DMS153 (cell line): ENCODE measurements around the gene SPIN1.
"Not testable (repeated sequence)": the region's sequence is repeated elsewhere in the genome, so short reads cannot be mapped to it uniquely, and the experiment has no call there.

Experiments used
- DNase-seq: peaks from one replicate; lab custom pipeline; 2025; lab: John Stamatoyannopoulos, UW

SPIN1 gene

GRCh38 chr9:88388203-88388885 lies at the start of gene SPIN1:
SPIN1 (plus strand) TSS chr9:88388444; CDS start chr9:88426540, 38,096 bp downstream.
- DNase-seq: peak; percentile 56

GRCh38 chr9:88339317-88339716 lies 48.9 kb upstream of the SPIN1 start:
- DNase-seq: no peak

- DNase-seq: no peak
Observed at GRCh38 chr9:88342246-88342645, 46.0 kb upstream of the SPIN1 start.

- no peak for DNase-seq
Observed at GRCh38 chr9:88344013-88344412, 44.2 kb upstream of the SPIN1 start.

GRCh38 chr9:88350354-88350753 lies 37.9 kb upstream of the SPIN1 start:
- DNase-seq: not testable (repeated sequence)

GRCh38 chr9:88355166-88355565 lies 33.1 kb upstream of the SPIN1 start:
- DNase-seq: no peak

- DNase-seq: not testable (repeated sequence)
Observed at GRCh38 chr9:88357250-88357649, 31.0 kb upstream of the SPIN1 start.

DNA sequence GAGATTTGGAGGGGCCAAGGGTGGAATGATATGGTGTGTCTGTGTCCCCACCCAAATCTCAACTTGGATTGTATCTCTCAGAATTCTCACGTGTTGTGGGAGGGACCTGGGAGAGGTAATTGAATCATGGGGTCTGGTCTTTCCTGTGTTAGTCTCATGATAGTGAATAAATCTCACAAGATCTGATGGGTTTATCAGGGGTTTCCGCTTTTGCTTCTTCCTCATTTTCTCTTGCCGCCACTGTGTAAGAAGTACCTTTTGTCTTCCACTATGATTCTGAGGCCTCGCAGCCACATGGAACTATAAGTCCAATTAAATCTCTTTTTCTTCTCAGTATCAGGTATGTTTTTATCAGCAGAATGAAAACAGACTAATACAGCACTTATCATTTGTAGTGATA lies 29.5 kb upstream of the SPIN1 start:
- no peak for DNase-seq

DNA sequence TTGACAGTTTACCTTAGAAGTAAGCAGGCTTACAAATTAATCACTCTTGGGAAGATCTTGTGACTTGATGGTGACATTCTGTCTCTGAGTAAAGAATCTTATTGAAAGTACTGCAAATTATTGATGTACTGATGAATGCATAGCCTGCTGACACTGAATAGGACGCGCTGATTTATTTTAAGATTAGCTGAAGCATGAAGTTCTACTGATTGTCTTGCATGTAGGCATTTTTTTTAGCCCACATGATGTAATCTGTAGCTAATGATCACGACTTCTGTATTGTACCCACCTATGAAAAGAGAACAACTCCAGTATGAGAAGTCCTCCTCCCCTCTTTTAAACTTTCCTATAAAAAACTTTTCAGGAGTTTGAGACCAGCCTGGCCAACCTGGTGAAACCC lies 28.3 kb upstream of the SPIN1 start:
- DNase-seq: no peak

DNA sequence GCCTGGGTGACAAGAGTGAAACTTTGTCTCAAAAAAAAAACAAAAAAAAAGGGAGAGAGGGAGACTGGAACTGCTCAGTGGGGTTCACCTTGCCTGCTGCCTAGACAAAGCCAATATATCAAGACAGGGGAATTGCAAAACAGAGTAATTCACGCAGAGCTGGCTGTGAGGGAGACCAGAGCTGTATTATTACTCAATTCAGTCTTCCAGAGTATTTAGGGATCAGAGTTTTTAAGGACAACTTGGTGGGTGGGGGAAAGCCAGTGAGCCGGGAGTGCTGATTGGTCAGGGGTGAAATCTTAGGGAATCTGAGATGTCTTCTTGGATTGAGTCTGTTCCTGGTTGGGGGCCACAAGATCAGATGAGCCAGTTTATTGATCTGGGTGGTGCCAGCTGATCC lies 25.6 kb upstream of the SPIN1 start:
- no peak for DNase-seq

- DNase-seq: no peak
Observed at GRCh38 chr9:88363661-88364060, 24.6 kb upstream of the SPIN1 start.

GRCh38 chr9:88364706-88365105 lies 23.5 kb upstream of the SPIN1 start:
- no peak for DNase-seq

DNA sequence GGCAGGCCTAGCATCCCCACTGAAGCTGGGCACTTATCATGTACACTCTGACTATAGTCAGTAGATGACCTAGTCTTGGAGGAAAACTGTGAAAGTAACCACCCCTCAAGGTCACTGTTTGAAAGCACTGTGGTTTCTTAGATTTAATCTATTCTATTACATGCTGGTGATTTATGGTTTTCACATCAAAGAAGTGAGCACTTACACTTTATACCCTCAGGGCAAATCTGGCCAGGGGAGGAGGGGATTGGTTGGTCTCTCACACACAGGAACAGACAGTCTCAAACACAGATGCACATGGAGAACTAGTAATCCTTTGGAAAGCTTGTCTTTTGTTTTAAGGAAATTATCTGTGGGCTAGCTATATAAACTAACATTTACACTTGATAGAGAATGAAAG lies 17.9 kb upstream of the SPIN1 start:
- DNase-seq: no peak

- DNase-seq: no peak
Observed at GRCh38 chr9:88372103-88372654, 16.1 kb upstream of the SPIN1 start.

DNA sequence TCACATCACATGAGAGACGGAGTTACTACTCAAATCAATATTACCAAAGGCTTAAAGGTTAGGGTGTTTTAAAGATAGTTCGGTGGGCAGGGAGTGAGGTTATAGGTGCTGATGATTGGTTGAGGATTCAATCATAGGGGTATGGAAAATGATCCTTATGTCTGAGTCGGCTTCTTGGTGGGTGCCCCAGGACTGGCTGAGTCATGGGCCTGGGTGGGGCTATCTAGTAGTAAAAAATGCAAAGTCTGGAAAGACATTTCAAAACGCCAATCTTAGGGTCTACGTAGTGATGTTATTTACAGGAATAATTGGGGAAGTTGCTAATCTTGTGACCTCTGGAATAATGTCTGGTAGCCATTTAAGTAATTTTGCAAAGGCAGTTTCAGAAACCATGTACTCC lies 15.2 kb upstream of the SPIN1 start:
- no peak for DNase-seq

- no peak for DNase-seq
Observed at GRCh38 chr9:88378317-88378716, 9.9 kb upstream of the SPIN1 start.

DNA sequence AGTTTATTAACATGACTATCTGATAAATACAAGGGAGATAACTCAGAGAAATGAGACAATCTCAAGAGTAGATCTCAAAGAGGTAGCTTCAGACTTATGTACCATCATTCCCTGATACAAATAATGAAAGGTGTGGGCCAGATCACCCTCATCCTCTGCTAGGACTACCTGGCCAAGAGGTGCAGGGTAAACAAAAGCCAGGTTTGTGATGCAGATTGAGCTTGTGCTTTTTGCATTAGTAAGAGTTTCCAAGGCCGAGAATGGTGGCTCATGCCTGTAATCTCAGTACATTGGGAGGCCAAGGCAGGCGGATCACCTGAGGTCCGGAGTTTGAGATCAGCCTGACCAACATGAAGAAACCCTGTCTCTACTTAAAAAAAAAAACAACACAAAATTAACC lies 8.9 kb upstream of the SPIN1 start:
- no peak for DNase-seq

DNA sequence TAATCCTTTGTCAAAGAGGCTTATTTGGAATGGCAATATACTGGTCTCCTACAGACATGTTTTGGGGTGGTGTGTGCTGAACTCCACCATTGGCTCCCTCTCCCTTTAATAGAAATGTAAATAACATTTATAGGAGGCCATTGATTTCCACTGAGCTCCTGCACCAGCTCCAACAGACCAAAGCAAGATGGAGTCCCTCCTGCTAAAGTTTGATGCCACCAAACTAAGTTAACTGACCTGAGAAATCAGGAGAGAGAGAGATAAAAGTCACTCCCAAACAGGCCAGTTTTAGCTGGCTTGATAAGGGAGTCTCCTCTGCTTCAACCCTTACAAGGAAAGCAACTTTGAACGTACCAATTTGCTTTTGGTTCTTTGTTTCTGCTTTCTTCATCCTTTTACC lies 8.1 kb upstream of the SPIN1 start:
- DNase-seq: no peak

GRCh38 chr9:88381322-88381721 lies 6.9 kb upstream of the SPIN1 start:
- not testable (repeated sequence) for DNase-seq

DNA sequence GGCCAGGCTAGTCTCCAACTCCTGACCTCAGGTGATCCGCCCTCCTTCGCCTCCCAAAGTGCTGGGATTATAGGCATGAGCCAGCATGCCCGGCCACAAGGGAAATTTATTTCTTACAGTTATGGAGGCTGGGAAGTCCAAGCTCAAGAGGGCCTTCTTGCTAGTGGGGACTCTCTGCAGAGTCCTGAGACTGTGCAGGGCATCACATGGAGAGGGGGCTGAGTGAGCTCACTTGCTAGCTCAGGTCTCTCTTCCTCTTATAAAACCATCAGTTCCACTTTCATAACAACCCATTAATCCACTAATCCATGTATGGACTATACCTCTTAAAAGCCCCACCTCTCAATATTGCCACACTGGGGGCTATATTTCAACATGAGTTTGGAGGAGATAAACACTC lies 5.1 kb upstream of the SPIN1 start:
- no peak for DNase-seq

GRCh38 chr9:88386137-88386536 lies 2.1 kb upstream of the SPIN1 start:
- not testable (repeated sequence) for DNase-seq

- DNase-seq: no peak
Observed at GRCh38 chr9:88387036-88387551, 1.1 kb upstream of the SPIN1 start.

- DNase-seq: peak; percentile 56
Observed at GRCh38 chr9:88387552-88388202, 567 bp upstream of the SPIN1 start.
